SU-DHL-6 (cell line): ENCODE results near the gene ZNF319.

ENCODE experiments used
- EZH2phosphoT487 ChIP-seq: fragments of 200-600 bp; sonication (generic), shearing (Covaris generic); conservative IDR thresholded peaks from 2 replicates; pipeline ENCODE4 v1.6.1; 2018; ENCODE audit warnings: mild to moderate bottlenecking, antibody characterized with exemption, low read length, moderate library complexity, mixed read lengths
- TF ChIP-seq, protein P1 (sequence below): fragments of 200-600 bp; sonication (generic); IDR thresholded peaks from one replicate; pipeline ENCODE4 v1.5.1; 2017; ENCODE audit warnings: antibody characterized with exemption, mild to moderate bottlenecking, low read length, moderate library complexity; ENCODE audit not compliant: insufficient read depth, poor library complexity, severe bottlenecking

DNA sequence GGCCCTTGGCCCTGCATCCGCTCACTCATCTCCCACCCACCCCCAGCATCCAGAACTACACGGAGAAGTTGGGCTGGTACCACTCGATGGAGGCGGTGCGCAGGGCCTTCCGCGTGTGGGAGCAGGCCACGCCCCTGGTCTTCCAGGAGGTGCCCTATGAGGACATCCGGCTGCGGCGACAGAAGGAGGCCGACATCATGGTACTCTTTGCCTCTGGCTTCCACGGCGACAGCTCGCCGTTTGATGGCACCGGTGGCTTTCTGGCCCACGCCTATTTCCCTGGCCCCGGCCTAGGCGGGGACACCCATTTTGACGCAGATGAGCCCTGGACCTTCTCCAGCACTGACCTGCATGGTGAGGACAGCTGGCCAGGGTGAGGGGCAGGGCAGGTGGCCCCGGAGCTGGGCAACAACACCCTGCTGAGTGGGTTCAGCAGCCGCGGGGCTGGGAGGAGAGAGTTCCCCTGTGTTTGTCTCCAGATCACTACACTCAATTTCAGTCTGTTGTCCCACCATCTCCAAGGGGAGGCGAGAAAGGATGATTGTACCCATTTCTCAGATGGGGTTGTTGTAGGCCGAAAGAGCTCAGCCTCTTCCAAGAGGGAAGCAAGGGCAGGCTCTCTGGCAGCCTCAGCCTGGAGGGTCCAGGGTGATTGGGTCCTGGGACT is 39.5 kb upstream of the ZNF319 start:
- TF ChIP-seq, protein P1, sequence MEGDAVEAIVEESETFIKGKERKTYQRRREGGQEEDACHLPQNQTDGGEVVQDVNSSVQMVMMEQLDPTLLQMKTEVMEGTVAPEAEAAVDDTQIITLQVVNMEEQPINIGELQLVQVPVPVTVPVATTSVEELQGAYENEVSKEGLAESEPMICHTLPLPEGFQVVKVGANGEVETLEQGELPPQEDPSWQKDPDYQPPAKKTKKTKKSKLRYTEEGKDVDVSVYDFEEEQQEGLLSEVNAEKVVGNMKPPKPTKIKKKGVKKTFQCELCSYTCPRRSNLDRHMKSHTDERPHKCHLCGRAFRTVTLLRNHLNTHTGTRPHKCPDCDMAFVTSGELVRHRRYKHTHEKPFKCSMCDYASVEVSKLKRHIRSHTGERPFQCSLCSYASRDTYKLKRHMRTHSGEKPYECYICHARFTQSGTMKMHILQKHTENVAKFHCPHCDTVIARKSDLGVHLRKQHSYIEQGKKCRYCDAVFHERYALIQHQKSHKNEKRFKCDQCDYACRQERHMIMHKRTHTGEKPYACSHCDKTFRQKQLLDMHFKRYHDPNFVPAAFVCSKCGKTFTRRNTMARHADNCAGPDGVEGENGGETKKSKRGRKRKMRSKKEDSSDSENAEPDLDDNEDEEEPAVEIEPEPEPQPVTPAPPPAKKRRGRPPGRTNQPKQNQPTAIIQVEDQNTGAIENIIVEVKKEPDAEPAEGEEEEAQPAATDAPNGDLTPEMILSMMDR = no peak
- TF ChIP-seq EZH2phosphoT487 = no peak
